GM13977 (cell line): ENCODE data around the gene C6orf163.

Source experiments
- DNase-seq: peaks from one replicate; pipeline ENCODE4 v3.0.0; 2012; ENCODE audit warnings: low spot score
- in situ Hi-C: fragments of 300-500 bp; cut with MboI; formaldehyde crosslinking; loops from one replicate; pipeline ENCODE4 v1.12.0; 2022; ENCODE audit warnings: low sequenced_read_pairs, low pct_unique_long_range_greater_than_20kb, mixed read lengths, inconsistent platforms; ENCODE audit not compliant: unreplicated experiment
- TF ChIP-seq, protein P1 (sequence below): IDR thresholded peaks from 2 replicates; pipeline ENCODE4 v1.5.1; 2012; ENCODE audit warnings: mild to moderate bottlenecking, control low read depth; ENCODE audit not compliant: insufficient read depth; ENCODE audit errors: extremely low read depth, missing control alignments

The C6orf163 gene

DNA sequence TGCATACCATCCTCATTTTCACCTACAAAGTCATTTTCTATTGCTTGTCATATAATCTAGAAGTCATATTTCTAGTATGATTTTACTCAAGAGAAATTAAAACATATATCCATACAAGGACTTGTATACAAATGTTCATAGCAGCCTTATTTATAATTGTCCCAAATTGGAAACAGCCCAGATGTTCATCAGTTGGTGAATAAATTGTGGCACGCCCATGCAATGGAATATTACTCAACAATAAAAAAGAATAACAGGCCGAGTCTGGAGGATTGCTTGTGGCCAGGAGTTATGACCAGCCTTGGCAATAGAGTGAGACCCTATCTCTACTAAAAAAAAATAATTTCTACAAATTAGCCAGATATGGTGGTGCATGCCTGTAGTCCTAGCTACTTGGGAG, 28.8 kb downstream of the C6orf163 start:
- TF ChIP-seq, protein P1, sequence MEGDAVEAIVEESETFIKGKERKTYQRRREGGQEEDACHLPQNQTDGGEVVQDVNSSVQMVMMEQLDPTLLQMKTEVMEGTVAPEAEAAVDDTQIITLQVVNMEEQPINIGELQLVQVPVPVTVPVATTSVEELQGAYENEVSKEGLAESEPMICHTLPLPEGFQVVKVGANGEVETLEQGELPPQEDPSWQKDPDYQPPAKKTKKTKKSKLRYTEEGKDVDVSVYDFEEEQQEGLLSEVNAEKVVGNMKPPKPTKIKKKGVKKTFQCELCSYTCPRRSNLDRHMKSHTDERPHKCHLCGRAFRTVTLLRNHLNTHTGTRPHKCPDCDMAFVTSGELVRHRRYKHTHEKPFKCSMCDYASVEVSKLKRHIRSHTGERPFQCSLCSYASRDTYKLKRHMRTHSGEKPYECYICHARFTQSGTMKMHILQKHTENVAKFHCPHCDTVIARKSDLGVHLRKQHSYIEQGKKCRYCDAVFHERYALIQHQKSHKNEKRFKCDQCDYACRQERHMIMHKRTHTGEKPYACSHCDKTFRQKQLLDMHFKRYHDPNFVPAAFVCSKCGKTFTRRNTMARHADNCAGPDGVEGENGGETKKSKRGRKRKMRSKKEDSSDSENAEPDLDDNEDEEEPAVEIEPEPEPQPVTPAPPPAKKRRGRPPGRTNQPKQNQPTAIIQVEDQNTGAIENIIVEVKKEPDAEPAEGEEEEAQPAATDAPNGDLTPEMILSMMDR, result no peak
- in situ Hi-C loops, result no loop called here
- no peak for DNase-seq

DNA sequence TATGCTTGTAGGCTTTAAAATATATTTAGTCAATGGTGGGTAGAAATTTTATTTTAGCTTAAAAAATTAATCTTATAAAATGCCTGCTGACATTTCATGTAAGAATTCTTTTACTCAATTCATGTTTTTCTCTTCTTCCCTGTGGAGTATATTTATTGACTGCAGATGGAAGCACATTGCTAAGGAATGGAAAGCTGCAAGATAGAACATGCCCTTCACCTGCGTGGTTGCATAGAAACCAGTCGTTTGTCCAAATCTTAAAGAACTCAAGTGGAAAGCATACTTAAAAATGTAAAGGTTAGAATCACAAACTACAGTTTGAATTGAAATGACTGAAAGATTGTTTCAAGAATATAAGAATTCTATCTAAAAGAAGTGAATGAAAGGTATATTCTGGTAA, 30.7 kb downstream of the C6orf163 start:
- no peak for DNase-seq
- in situ Hi-C loops, result no loop called here
- TF ChIP-seq, protein P1, result no peak

DNA sequence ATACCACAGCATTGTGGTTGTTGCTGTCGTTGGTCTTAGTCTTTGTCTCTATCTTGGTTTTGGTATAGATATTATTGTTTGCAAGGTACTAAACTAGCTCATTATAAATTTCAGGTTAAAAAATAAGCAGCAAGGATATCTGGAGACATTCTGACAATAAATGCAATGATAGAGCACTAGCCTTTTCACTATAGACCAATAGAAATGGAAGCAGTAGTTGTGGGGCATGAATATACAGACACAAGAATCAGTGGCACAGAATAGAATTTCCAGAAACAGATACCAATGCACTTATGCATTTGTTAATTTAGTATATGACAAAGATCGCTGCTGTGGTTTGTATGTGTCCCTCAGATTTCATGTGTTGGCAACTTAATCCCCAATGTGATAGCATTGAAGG, 32.0 kb downstream of the C6orf163 start:
- in situ Hi-C loops, result no loop called here
- DNase-seq, result no peak
- TF ChIP-seq, protein P1, result no peak

DNA sequence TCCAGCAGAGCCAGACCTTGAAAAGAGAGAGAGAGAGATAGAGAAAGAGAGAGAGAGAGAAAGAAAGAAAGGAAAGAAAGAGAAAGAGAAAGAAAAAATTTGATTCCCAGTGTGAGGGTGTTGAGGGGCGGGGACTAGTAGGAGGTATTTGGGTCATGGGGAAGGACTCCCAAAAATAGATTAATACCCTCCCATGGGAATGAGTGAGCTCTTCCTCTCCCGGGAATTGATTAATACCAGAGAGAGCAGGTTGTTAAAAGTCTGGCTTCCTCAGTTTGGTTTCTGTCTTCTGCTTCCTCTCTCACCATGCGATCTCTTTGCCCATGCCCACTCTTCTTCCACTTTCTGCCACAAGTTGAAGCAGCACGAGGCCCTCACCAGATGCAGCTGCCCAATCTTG, 34.3 kb downstream of the C6orf163 start:
- in situ Hi-C loops, result no loop called here
- TF ChIP-seq, protein P1, result no peak
- DNase-seq, result no peak

DNA sequence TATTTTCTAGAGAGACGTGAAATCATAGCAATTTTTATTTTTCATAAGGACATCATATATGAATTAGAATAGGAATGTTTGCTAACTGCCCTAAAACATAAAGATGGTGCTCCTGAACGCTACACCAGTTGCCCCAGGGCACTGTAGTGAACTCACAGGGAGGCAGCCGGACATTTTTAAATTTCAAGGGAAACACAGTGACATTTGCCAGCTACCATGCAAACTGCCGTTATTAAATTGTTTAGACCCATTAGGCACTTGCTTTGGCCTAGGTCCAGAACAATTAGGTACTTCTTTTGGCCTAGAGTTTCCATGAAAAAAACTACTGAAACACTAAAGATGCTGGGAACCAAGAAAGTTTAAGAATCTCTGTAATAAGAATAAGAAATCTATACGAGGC, 38.2 kb downstream of the C6orf163 start:
- TF ChIP-seq, protein P1, result no peak
- DNase-seq, result no peak
- in situ Hi-C loops, result loop anchor here (10.0 kb wide), 1 partner anchor 248 kb away; no protein-coding TSS in a partner anchor

DNA sequence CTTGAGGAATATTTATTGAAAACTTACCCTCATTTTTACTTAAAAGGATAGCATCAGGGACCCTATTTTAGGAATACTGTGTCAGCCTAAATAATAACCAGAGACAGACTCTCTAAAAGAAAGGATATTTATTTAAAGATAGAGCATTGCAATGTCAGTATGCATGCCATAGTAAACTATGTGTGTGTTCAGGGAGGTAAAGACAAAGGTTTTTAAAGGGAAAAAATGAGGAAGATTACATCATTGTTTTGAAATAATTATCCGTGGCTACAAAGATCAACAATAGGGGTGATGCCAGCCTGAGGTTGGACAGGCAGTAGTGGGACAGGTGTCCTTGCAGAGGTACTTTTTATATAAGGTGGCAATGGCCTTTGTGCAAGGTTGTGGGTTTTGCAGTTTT, 39.4 kb downstream of the C6orf163 start:
- TF ChIP-seq, protein P1, result no peak
- DNase-seq, result no peak
- in situ Hi-C loops, result loop anchor here (10.0 kb wide), 1 partner anchor 249 kb away; no protein-coding TSS in a partner anchor

DNA sequence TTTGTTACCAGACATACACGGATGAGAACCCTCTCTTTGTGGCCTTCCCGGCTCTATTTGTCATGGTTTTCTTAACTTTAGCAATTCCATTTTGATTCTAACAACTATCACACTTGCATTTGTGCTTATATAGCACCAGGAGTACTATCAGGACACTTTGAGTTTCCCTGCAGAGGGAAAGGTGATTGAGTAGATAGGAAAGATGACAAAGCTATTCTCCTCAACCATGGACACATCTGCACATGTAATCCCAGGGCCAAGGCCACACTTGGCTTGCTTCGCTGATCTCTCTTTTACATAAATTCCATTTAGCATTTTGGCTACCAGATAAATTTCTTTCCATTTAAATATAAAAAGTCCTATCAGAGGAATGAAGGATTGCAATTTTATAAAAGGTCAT, 39.8 kb downstream of the C6orf163 start:
- TF ChIP-seq, protein P1, result no peak
- in situ Hi-C loops, result loop anchor here (10.0 kb wide), 1 partner anchor 250 kb away; no protein-coding TSS in a partner anchor
- DNase-seq, result no peak
